K562 (cell line): ENCODE measurements around the gene DCTN2. TPM values are rescaled to one million over a fixed set of nuclear protein-coding genes. Genes with fewer than 3 reads are reported as not detected.
"Not testable (repeated sequence)": the region's sequence is repeated elsewhere in the genome, so short reads cannot be mapped to it uniquely, and the experiment has no call there.

Source experiments
- ATAC-seq: fragments of 200-7000 bp; cut with Tn5 transposase; 3 replicates; pipeline ENCODE4 v1.9.1; 2020; ENCODE audit warnings: moderate library complexity
- BruUV-seq: library from RNA; stranded (reverse); fragments of 400-500 nt; replicated peaks from 2 replicates; lab custom pipeline; 2021; lab: Mats Ljungman, UMichigan
- CTCF ChIA-PET: fragments of 300-600 bp; formaldehyde crosslinking; extraction: SDS; loops from one replicate; lab custom pipeline; 2021; ENCODE audit warnings: low intra/inter-chr PET ratio; lab: Yijun Ruan, JAX
- POLR2A ChIA-PET: fragments of 300-600, 350-650 bp; sonication (Branson Sonifier 250); formaldehyde crosslinking; extraction: SDS; loops from one replicate; lab custom pipeline; 2021; ENCODE audit warnings: antibody characterized with exemption, inconsistent platforms; lab: Yijun Ruan, JAX
- DNase-seq, 4 experiments: peaks; one replicate each; pipeline versions ENCODE4 v3.0.0 to v3.0.0-alpha.2; 2011 to 2018; ENCODE audit warnings: low spot score in 3 of 4, mixed read lengths in 3 of 4; ENCODE audit errors: extremely low read depth in 1 of 4
- FAIRE-seq: peaks from 2 replicates; lab custom pipeline; 2011; peaks lifted over from hg19 to GRCh38; lab: Jason Lieb, UNC
- H2AFZ ChIP-seq: 2 replicates; pipeline ENCODE4 v1.6.0; 2011; ENCODE audit warnings: low read depth, low read length, control low read depth, inconsistent platforms
- H3K27ac ChIP-seq: fragments of 200-600 bp; 3 replicates; pipeline ENCODE4 v1.8.0; 2011; ENCODE audit warnings: low read depth, mild to moderate bottlenecking, control low read depth, inconsistent platforms, low read length, moderate library complexity, mixed read lengths; ENCODE audit errors: extremely low read depth
- H3K27me3 ChIP-seq, 2 experiments: fragments of 300-600 bp in 1 of 2; 2 replicates in 1 of 2; 3 replicates in 1 of 2; pipeline versions ENCODE4 v1.6.0 to v1.8.0; 2011; ENCODE audit warnings: inconsistent platforms in 2 of 2, low read length in 2 of 2, mild to moderate bottlenecking in 1 of 2, mixed read lengths in 1 of 2, moderate library complexity in 1 of 2; ENCODE audit not compliant: control insufficient read depth in 2 of 2, insufficient read depth in 2 of 2
- H3K36me3 ChIP-seq: fragments of 300-600 bp; 3 replicates; pipeline ENCODE4 v1.8.0; 2011; ENCODE audit warnings: mild to moderate bottlenecking, low read length, inconsistent platforms; ENCODE audit not compliant: control insufficient read depth, insufficient read depth
- H3K4me1 ChIP-seq, 2 experiments: fragments of 200-600 bp in 1 of 2; replicated peaks in 1 of 2; 2 replicates in 1 of 2; 3 replicates in 1 of 2; pipeline versions ENCODE4 v1.5.1 to v1.8.0; 2011; ENCODE audit warnings: inconsistent platforms in 2 of 2, low read length in 2 of 2, mild to moderate bottlenecking in 1 of 2, mixed read lengths in 1 of 2, moderate library complexity in 1 of 2; ENCODE audit not compliant: control insufficient read depth in 2 of 2, insufficient read depth in 2 of 2
- H3K4me2 ChIP-seq: 2 replicates; pipeline ENCODE4 v1.6.1; 2011; ENCODE audit warnings: low read length, control low read depth, inconsistent platforms, mixed read lengths; ENCODE audit not compliant: insufficient read depth
- H3K4me3 ChIP-seq: fragments of 200-600 bp; sonication (generic), shearing (Covaris generic); 2 replicates; pipeline ENCODE4 v1.5.1; 2016; ENCODE audit warnings: control low read depth, inconsistent platforms
- H3K79me2 ChIP-seq: fragments of 200-600 bp; 3 replicates; pipeline ENCODE4 v1.8.0; 2011; ENCODE audit warnings: low read length, inconsistent platforms; ENCODE audit not compliant: control insufficient read depth, insufficient read depth
- H3K9ac ChIP-seq, 2 experiments: 2 replicates each; pipeline versions ENCODE4 v1.6.0 to v1.6.1; 2011; ENCODE audit warnings: low read depth in 2 of 2, low read length in 2 of 2, control low read depth in 1 of 2, inconsistent platforms in 1 of 2, mild to moderate bottlenecking in 1 of 2, mixed read lengths in 1 of 2; ENCODE audit not compliant: insufficient read depth in 1 of 2
- H3K9me1 ChIP-seq: one replicate; pipeline ENCODE4 v1.6.0; 2011; ENCODE audit warnings: inconsistent platforms, mild to moderate bottlenecking, low read length, moderate library complexity; ENCODE audit not compliant: control insufficient read depth, insufficient read depth
- H3K9me3 ChIP-seq: replicated peaks from 2 replicates; pipeline ENCODE4 v1.5.1; 2011; ENCODE audit warnings: low read depth, low read length, inconsistent platforms; ENCODE audit not compliant: control insufficient read depth, insufficient read depth
- H4K20me1 ChIP-seq: replicated peaks from 2 replicates; pipeline ENCODE4 v1.6.1; 2011; ENCODE audit warnings: low read length, inconsistent platforms, mixed read lengths; ENCODE audit not compliant: control insufficient read depth, insufficient read depth
- ARID1B ChIP-seq: fragments of 450-650 bp; IDR thresholded peaks from 2 replicates; pipeline ENCODE4 v1.6.1; 2016; ENCODE audit warnings: antibody characterized with exemption, mild to moderate bottlenecking, inconsistent platforms
- ARNT ChIP-seq, 2 experiments: fragments of 450-650 bp; IDR thresholded peaks; 2 replicates each; pipeline ENCODE4 v1.6.1; 2016; ENCODE audit warnings: mild to moderate bottlenecking in 1 of 2
- ATF3 ChIP-seq, 2 experiments: fragments of 450-650 bp in 1 of 2; sonication (generic) in 1 of 2; formaldehyde crosslinking in 1 of 2; IDR thresholded peaks in 1 of 2; conservative IDR thresholded peaks in 1 of 2; 2 replicates each; pipeline versions ENCODE4 v1.6.1 to v1.8.1; 2016 to 2023; ENCODE audit warnings: mild to moderate bottlenecking in 2 of 2, moderate library complexity in 2 of 2, inconsistent platforms in 1 of 2, missing genetic modification reagents in 1 of 2
- BCOR ChIP-seq: fragments of 450-650 bp; IDR thresholded peaks from 2 replicates; pipeline ENCODE4 v1.6.1; 2016
- CBFA2T2 ChIP-seq: fragments of 450-650 bp; conservative IDR thresholded peaks from 2 replicates; pipeline ENCODE4 v1.6.1; 2017; ENCODE audit warnings: mild to moderate bottlenecking
- CBFA2T3 ChIP-seq: fragments of 450-650 bp; IDR thresholded peaks from 2 replicates; pipeline ENCODE4 v1.6.1; 2017
- DPF2 ChIP-seq: fragments of 450-650 bp; IDR thresholded peaks from 2 replicates; pipeline ENCODE4 v1.6.1; 2016
- FOSL1 ChIP-seq: fragments of 200-800 bp; sonication (Bioruptor generic); conservative IDR thresholded peaks from 2 replicates; pipeline ENCODE4 v1.6.1; 2016; ENCODE audit warnings: missing genetic modification characterization, missing compliant biosample characterization
- FOXA3 ChIP-seq, 2 experiments: fragments of 450-650 bp in 1 of 2; sonication (generic) in 1 of 2; formaldehyde crosslinking; IDR thresholded peaks in 1 of 2; conservative IDR thresholded peaks in 1 of 2; 2 replicates each; pipeline versions ENCODE4 v1.4.0 to v1.8.0; 2020 to 2022; ENCODE audit warnings: mild to moderate bottlenecking in 2 of 2, missing genetic modification reagents in 1 of 2
- HCFC1 ChIP-seq: IDR thresholded peaks from 2 replicates; pipeline ENCODE4 v1.6.1; 2012; ENCODE audit warnings: low read depth, low read length, improper control_type of control experiment
- JUND ChIP-seq, 2 experiments: IDR thresholded peaks; 2 replicates in 1 of 2; 3 replicates in 1 of 2; pipeline ENCODE4 v1.6.1; 2011; ENCODE audit warnings: borderline replicate concordance in 2 of 2, low read depth in 2 of 2, low read length in 2 of 2, improper control_type of control experiment in 1 of 2, missing biosample characterization in 1 of 2, missing genetic modification characterization in 1 of 2, missing genetic modification reagents in 1 of 2
- KDM1A ChIP-seq, 2 experiments: fragments of 450-650 bp; IDR thresholded peaks; 2 replicates each; pipeline ENCODE4 v1.6.1; 2016; ENCODE audit warnings: mild to moderate bottlenecking in 2 of 2
- NFXL1 ChIP-seq: fragments of 450-650 bp; formaldehyde crosslinking; IDR thresholded peaks from 2 replicates; pipeline ENCODE4 v1.4.0; 2021; ENCODE audit warnings: mild to moderate bottlenecking
- NONO ChIP-seq, 2 experiments: fragments of 200-400 bp in 1 of 2; fragments of 450-650 bp in 1 of 2; formaldehyde crosslinking in 1 of 2; IDR thresholded peaks; 2 replicates each; pipeline ENCODE4 v1.6.1; 2017; ENCODE audit warnings: low read depth in 2 of 2, mild to moderate bottlenecking in 2 of 2, moderate library complexity in 2 of 2, low read length in 1 of 2
- POU5F1 ChIP-seq: fragments of 150-350 bp; IDR thresholded peaks from 2 replicates; pipeline ENCODE4 v1.6.1; 2014; ENCODE audit warnings: borderline replicate concordance, low read length, low read depth, mild to moderate bottlenecking; ENCODE audit not compliant: partially characterized antibody
- SMARCA4 ChIP-seq: fragments of 450-650 bp; IDR thresholded peaks from 2 replicates; pipeline ENCODE4 v1.6.1; 2016
- SMARCE1 ChIP-seq: fragments of 450-650 bp; IDR thresholded peaks from 2 replicates; pipeline ENCODE4 v1.7.1; 2016; ENCODE audit warnings: mild to moderate bottlenecking
- TAL1 ChIP-seq: fragments of 450-650 bp; IDR thresholded peaks from 2 replicates; pipeline ENCODE4 v1.6.1; 2016; ENCODE audit warnings: mild to moderate bottlenecking
- TRIM24 ChIP-seq, 2 experiments: fragments of 450-650 bp; IDR thresholded peaks; 2 replicates each; pipeline ENCODE4 v1.6.1; 2016
- ZNF41 ChIP-seq: fragments of 250-450 bp; sonication (Bioruptor Pico); conservative IDR thresholded peaks from 2 replicates; pipeline ENCODE4 v1.4.0; 2020; ENCODE audit warnings: mild to moderate bottlenecking
- WGBS: fragments of 100-300 bp; shearing (Covaris generic); methylation state at CpG from one replicate; pipeline ENCODE4 v1.1.6; 2016; ENCODE audit warnings: low coverage, mixed read lengths; ENCODE audit not compliant: insufficient coverage; ENCODE audit errors: missing lambda C conversion rate; 5-methylcytosine and 5-hydroxymethylcytosine counted together
- in situ Hi-C: fragments of 300-500 bp; cut with MboI; formaldehyde crosslinking; loops from 4 replicates; pipeline ENCODE4 v1.15.0; 2018; ENCODE audit warnings: inconsistent platforms, mixed read lengths
- intact Hi-C: fragments of 100-400 bp; cut with micrococcal nuclease; formaldehyde crosslinking; loops from 2 replicates; pipeline ENCODE4 v1.14.2; 2022
- polyA plus RNA-seq, 8 experiments: library from polyadenylated mRNA; depleted of rRNA in 4 of 8; stranded (reverse) in 5 of 8; unstranded in 3 of 8; fragments of >200 nt; fragmentation: Nextera tagmentation in 2 of 8; fragmentation: Illumina TruSeq in 1 of 8; extraction: Ambion mirVana in 2 of 8; extraction: Trizol in 1 of 8; gene quantifications; 2 replicates each; pipeline versions ENCODE4 v1.2.1 to v1.2.3, GENCODE V29; 2011 to 2014; ENCODE audit warnings: inconsistent platforms in 1 of 8, missing spikeins in 1 of 8
- total RNA-seq, 7 experiments: library from RNA; depleted of rRNA in 6 of 7; stranded (reverse); fragments of >200 nt in 6 of 7; fragmentation: Illumina TruSeq in 2 of 7; extraction: Trizol in 2 of 7; gene quantifications; 2 replicates each; pipeline versions ENCODE4 v1.2.1 to v1.2.3, GENCODE V29; 2011 to 2021; ENCODE audit warnings: low replicate concordance in 1 of 7
- TF ChIP-seq, protein P1 (sequence below): fragments of 250-450 bp; sonication (Bioruptor Pico); IDR thresholded peaks from 2 replicates; pipeline ENCODE4 v1.4.0; 2020; ENCODE audit warnings: mild to moderate bottlenecking, moderate library complexity

The DCTN2 gene
- total and polyA plus RNA-seq, 9 of the 15 experiments (the other 6 are each of a cell fraction or from before 2014, with no cell fraction given), result 43.6 to 270 (median 125) TPM

DNA sequence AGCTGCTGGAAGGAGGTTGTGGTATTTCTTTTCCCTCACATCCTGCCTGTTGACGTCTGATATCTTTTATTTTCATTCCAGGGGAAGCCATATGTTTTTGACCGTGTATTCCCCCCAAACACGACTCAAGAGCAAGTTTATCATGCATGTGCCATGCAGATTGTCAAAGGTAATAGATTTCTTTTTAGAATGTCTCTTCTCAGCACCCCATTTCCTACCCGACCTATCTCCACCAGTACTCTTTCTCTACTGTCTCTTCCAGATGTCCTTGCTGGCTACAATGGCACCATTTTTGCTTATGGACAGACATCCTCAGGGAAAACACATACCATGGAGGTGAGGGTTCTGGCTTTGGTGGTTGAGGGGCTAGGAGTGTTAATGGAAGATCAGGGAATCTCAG is 16.4 kb upstream of the DCTN2 start (continued):
- TF ChIP-seq ZNF41 (CRISPR knock-in tag) (no peak), NFXL1 (CRISPR knock-in tag) (no peak), HCFC1 (no peak), POU5F1 (no peak), FOXA3 (CRISPR knock-in tag; conservative IDR thresholded peaks at IDR 0.05 in 1 of 2, IDR thresholded peaks at IDR 0.05 in 1 of 2) (no peak), NONO (IDR thresholded peaks at IDR 0.05; ENCODE audit: low read depth in 2 of 2, low read length in 1 of 2) (no peak)
- TF ChIP-seq, protein P1, sequence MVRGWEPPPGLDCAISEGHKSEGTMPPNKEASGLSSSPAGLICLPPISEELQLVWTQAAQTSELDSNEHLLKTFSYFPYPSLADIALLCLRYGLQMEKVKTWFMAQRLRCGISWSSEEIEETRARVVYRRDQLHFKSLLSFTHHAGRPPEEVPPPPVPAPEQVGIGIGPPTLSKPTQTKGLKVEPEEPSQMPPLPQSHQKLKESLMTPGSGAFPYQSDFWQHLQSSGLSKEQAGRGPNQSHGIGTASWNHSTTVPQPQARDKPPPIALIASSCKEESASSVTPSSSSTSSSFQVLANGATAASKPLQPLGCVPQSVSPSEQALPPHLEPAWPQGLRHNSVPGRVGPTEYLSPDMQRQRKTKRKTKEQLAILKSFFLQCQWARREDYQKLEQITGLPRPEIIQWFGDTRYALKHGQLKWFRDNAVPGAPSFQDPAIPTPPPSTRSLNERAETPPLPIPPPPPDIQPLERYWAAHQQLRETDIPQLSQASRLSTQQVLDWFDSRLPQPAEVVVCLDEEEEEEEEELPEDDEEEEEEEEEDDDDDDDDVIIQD, result no peak

GRCh38 chr12:57561117-57561516 is 14.1 kb upstream of the DCTN2 start:
- H4K20me1 ChIP-seq; intact Hi-C loops; H3K4me2 ChIP-seq; CTCF ChIA-PET; H2AFZ ChIP-seq; H3K27me3 ChIP-seq; H3K4me3 ChIP-seq; H3K9me1 ChIP-seq; BruUV-seq; in situ Hi-C loops; H3K9me3 ChIP-seq; H3K27ac ChIP-seq; H3K9ac ChIP-seq; TF ChIP-seq ATF3 (CRISPR knock-in tag; conservative IDR thresholded peaks at IDR 0.05): not testable (repeated sequence)
- peak; percentile 57 for FAIRE-seq
- DNase-seq, result peak in 1 of 4 experiments; percentile 39
- Histone ChIP-seq H3K36me3 (peaks cover 23% of the 10 kb centered on the region; the same call in 2 of the 3 replicates), H3K79me2 (peaks cover 15% of the 10 kb centered on the region; the same call in 1 of the 3 replicates), H3K4me1 (peaks cover 7 to 14% of the 10 kb centered on the region in 2 experiments; a peak in 4 of 5 replicates)
- ATAC-seq, result peak; percentile 28; the same call in 2 of the 3 replicates
- POLR2A ChIA-PET, result interaction anchor here (0.6 to 1.9 kb wide), 3 partner anchors 9 to 27 kb away, joined by 3 to 5 read pairs (median 3); no protein-coding TSS in a partner anchor
- WGBS, result 4% methylated on average over 1 of the region's 1 CpG
- TF ChIP-seq ARID1B (peak; percentile 73), TRIM24 (IDR thresholded peaks at IDR 0.05) (peak; percentile 13 to 38; a peak in 1 of 4 replicates), CBFA2T3 (peak; percentile 71), ATF3 (IDR thresholded peaks at IDR 0.05) (peak; percentile 78), SMARCE1 (peak; percentile 46; the same call in 1 of the 2 replicates), SMARCA4 (peak; percentile 75), FOSL1 (tag) (peak; percentile 53; the same call in 1 of the 2 replicates), TAL1 (peak; percentile 35; the same call in 1 of the 2 replicates), ARNT (IDR thresholded peaks at IDR 0.05) (0 out of 4 replicates have a peak, but pooled peaks of 1 of the 2 experiments have one; percentile 44), DPF2 (peak; percentile 60; the same call in 1 of the 2 replicates), JUND (IDR thresholded peaks at IDR 0.05; ENCODE audit: borderline replicate concordance, low read depth, low read length) (peak; percentile 64; the same call in 1 of the 2 replicates), JUND (tag; IDR thresholded peaks at IDR 0.05; ENCODE audit: borderline replicate concordance, low read depth, low read length) (peak; percentile 33; the same call in 1 of the 3 replicates), KDM1A (IDR thresholded peaks at IDR 0.05) (peak; percentile 80 to 84), BCOR (0 out of 2 replicates have a peak, but pooled peaks have one; percentile 17), CBFA2T2 (peak; percentile 37)
